Kidney tubule cell (primary cell): ENCODE results near the gene COL13A1.

Experiments used
- DNase-seq: peaks from one replicate; pipeline ENCODE4 v3.0.0-alpha.2; 2018; ENCODE audit warnings: low spot score

Gene COL13A1

GRCh38 chr10:69965086-69965485 lies 163.4 kb downstream of the COL13A1 start:
- DNase-seq, result no peak

- no peak for DNase-seq
Observed at GRCh38 chr10:69965919-69966662, 164.4 kb downstream of the COL13A1 start.

DNA sequence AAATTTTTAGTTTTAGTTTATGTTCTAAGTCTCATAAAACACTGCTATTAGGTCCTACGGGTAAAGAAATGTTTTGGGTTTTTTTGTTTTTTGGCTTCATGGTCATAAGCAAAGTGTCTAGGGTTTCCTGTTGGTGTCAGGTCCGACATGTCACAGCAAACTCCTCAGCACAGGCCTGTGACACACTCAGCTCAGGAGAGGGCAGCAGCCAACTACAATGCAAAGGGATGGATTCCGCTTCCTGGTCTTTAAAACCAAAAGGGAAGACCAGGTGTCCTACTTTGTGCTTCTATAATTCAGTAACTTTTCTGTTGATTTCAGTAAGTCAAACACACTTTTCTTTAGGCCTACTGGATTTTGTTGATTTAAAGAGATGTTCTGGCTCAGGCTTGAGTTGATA lies 167.1 kb downstream of the COL13A1 start:
- peak; percentile 11 for DNase-seq

GRCh38 chr10:69969977-69970376 lies 168.3 kb downstream of the COL13A1 start:
- no peak for DNase-seq

GRCh38 chr10:69972981-69973397 lies 171.3 kb downstream of the COL13A1 start:
- DNase-seq, result no peak

- no peak for DNase-seq
Observed at GRCh38 chr10:69973678-69974077, 172.0 kb downstream of the COL13A1 start.

DNA sequence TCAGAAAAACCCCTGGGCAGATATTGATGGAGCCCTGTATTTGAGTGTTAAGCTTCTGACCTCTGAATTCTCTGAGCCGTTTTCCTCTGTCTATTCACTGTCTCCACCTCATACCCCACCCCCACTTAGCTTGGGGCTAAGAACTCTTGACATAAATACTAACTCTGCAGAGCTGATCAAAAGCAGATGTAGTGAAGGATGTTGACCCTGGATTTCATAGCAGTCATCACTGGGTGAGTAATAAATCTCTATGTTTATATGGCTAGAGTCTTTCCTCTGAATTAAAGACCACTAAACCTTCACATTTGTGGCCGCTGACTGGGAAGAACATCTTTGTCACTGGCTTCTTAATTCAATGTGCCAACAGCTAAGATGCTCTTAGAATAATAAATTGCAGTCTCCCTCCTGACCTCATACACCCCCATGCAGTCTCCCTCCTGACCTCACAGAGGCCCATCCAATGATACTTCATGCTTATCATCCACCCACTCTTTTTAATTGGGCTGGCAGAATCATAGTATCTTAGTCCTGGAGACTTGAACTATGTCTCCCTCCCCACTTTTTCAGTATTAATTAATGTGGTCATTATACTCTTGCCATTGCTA lies 172.9 kb downstream of the COL13A1 start:
- no peak for DNase-seq

- DNase-seq, result no peak
Observed at GRCh38 chr10:69976795-69977546, 175.3 kb downstream of the COL13A1 start.

- no peak for DNase-seq
Observed at GRCh38 chr10:69979174-69979573, 177.5 kb downstream of the COL13A1 start.

GRCh38 chr10:69980672-69981071 lies 179.0 kb downstream of the COL13A1 start:
- DNase-seq, result no peak

DNA sequence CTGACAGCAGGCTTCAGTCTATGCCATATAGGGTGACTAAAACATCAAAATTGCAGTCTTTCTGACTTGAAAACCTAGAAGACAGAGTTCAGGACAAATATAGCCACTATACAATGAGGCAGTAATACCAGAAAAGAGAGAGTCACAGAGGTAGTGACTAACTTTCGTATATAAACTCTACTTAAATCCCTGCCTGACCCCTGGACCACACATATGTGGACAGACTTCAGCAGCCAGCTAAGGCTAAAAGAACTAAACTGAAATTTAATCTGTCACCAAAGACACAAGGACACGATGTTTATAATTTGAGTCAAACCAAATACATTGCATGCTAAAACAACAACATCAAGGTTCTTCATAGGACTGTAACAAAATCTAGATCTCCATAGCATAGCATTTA lies 186.4 kb downstream of the COL13A1 start:
- DNase-seq, result no peak

GRCh38 chr10:69991151-69991550 lies 189.4 kb downstream of the COL13A1 start:
- DNase-seq, result no peak

- peak; percentile 40 for DNase-seq
Observed at GRCh38 chr10:69994262-69994661, 192.6 kb downstream of the COL13A1 start.

GRCh38 chr10:69996611-69997010 lies 194.9 kb downstream of the COL13A1 start:
- no peak for DNase-seq

- no peak for DNase-seq
Observed at GRCh38 chr10:70000262-70000661, 198.6 kb downstream of the COL13A1 start.

GRCh38 chr10:70007116-70007820 lies 205.6 kb downstream of the COL13A1 start:
- DNase-seq, result no peak
